Measurements from ENCODE around the gene UGGT2. TPM values are rescaled to one million over a fixed set of nuclear protein-coding genes. Genes with fewer than 3 reads are reported as not detected.

The UGGT2 gene
- total and polyA plus RNA-seq, 2 of the 13 experiments (the other 11 are each of a cell fraction or from before 2014, with no cell fraction given), result 13.2 to 27.1 TPM

DNA sequence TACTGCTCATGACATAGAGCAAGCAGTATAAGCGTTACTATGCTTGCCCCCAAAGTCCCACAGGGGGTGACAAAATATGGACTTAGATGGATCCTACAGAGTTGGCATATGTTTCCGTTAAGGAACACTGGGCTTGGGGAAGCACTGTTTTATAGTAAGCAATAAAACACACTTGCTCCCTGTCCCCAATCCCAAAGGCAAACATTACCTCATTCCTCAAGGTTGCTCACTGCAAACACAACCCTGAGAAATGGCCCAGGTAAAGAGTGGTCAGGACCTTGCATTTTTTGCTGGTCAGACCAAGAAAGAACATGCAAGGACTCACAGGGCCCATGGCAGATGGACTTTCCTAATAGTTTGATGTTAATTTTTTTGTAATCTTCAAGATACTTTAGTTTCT, 32.3 kb downstream of the UGGT2 start (continued):
- TF ChIP-seq, protein P1, sequence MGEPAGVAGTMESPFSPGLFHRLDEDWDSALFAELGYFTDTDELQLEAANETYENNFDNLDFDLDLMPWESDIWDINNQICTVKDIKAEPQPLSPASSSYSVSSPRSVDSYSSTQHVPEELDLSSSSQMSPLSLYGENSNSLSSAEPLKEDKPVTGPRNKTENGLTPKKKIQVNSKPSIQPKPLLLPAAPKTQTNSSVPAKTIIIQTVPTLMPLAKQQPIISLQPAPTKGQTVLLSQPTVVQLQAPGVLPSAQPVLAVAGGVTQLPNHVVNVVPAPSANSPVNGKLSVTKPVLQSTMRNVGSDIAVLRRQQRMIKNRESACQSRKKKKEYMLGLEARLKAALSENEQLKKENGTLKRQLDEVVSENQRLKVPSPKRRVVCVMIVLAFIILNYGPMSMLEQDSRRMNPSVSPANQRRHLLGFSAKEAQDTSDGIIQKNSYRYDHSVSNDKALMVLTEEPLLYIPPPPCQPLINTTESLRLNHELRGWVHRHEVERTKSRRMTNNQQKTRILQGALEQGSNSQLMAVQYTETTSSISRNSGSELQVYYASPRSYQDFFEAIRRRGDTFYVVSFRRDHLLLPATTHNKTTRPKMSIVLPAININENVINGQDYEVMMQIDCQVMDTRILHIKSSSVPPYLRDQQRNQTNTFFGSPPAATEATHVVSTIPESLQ (CRISPR knock-in tag; conservative IDR thresholded peaks at IDR 0.05), result no peak
- TF ChIP-seq, protein P2, sequence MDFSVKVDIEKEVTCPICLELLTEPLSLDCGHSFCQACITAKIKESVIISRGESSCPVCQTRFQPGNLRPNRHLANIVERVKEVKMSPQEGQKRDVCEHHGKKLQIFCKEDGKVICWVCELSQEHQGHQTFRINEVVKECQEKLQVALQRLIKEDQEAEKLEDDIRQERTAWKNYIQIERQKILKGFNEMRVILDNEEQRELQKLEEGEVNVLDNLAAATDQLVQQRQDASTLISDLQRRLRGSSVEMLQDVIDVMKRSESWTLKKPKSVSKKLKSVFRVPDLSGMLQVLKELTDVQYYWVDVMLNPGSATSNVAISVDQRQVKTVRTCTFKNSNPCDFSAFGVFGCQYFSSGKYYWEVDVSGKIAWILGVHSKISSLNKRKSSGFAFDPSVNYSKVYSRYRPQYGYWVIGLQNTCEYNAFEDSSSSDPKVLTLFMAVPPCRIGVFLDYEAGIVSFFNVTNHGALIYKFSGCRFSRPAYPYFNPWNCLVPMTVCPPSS (IDR thresholded peaks at IDR 0.05), result no peak
- TF ChIP-seq ATF7 (IDR thresholded peaks at IDR 0.05) (no peak), ATF7 (CRISPR knock-in tag; IDR thresholded peaks at IDR 0.05) (0 out of 2 replicates have a peak, but pooled peaks have one; percentile 28), ZNF317 (CRISPR knock-in tag; IDR thresholded peaks at IDR 0.05) (no peak), MAFK (conservative IDR thresholded peaks at IDR 0.05 in 1 of 2, IDR thresholded peaks at IDR 0.05 in 1 of 2; ENCODE audit: low read length in 2 of 2) (no peak), ZSCAN20 (CRISPR knock-in tag; IDR thresholded peaks at IDR 0.05; ENCODE audit: borderline replicate concordance) (no peak), ZSCAN9 (CRISPR knock-in tag; IDR thresholded peaks at IDR 0.05; ENCODE audit: borderline replicate concordance) (no peak), FOXA3 (CRISPR knock-in tag; IDR thresholded peaks at IDR 0.05) (peak; percentile 46; the same call in 1 of the 2 replicates), HHEX (CRISPR knock-in tag; IDR thresholded peaks at IDR 0.05) (no peak), ZNF605 (CRISPR knock-in tag; IDR thresholded peaks at IDR 0.05) (no peak), ZNF383 (CRISPR knock-in tag; IDR thresholded peaks at IDR 0.05; ENCODE audit: borderline replicate concordance) (no peak), ZFAT (CRISPR knock-in tag; conservative IDR thresholded peaks at IDR 0.05) (no peak), ZNF10 (CRISPR knock-in tag; IDR thresholded peaks at IDR 0.05; ENCODE audit: borderline replicate concordance, low read depth) (no peak), ZFP41 (CRISPR knock-in tag; IDR thresholded peaks at IDR 0.05; ENCODE audit: borderline replicate concordance) (no peak), MAF1 (CRISPR knock-in tag; IDR thresholded peaks at IDR 0.05; ENCODE audit: borderline replicate concordance) (no peak), IKZF1 (IDR thresholded peaks at IDR 0.05) (no peak), KMT2A (CRISPR knock-in tag; IDR thresholded peaks at IDR 0.05) (no peak), ZNF678 (CRISPR knock-in tag; IDR thresholded peaks at IDR 0.05) (no peak)
- TF ChIP-seq, protein P3, sequence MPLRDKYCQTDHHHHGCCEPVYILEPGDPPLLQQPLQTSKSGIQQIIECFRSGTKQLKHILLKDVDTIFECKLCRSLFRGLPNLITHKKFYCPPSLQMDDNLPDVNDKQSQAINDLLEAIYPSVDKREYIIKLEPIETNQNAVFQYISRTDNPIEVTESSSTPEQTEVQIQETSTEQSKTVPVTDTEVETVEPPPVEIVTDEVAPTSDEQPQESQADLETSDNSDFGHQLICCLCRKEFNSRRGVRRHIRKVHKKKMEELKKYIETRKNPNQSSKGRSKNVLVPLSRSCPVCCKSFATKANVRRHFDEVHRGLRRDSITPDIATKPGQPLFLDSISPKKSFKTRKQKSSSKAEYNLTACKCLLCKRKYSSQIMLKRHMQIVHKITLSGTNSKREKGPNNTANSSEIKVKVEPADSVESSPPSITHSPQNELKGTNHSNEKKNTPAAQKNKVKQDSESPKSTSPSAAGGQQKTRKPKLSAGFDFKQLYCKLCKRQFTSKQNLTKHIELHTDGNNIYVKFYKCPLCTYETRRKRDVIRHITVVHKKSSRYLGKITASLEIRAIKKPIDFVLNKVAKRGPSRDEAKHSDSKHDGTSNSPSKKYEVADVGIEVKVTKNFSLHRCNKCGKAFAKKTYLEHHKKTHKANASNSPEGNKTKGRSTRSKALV (CRISPR knock-in tag; IDR thresholded peaks at IDR 0.05), result no peak
- TF ChIP-seq, protein P4, sequence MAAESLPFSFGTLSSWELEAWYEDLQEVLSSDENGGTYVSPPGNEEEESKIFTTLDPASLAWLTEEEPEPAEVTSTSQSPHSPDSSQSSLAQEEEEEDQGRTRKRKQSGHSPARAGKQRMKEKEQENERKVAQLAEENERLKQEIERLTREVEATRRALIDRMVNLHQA (CRISPR knock-in tag; IDR thresholded peaks at IDR 0.05), result no peak
- TF ChIP-seq, protein P5, sequence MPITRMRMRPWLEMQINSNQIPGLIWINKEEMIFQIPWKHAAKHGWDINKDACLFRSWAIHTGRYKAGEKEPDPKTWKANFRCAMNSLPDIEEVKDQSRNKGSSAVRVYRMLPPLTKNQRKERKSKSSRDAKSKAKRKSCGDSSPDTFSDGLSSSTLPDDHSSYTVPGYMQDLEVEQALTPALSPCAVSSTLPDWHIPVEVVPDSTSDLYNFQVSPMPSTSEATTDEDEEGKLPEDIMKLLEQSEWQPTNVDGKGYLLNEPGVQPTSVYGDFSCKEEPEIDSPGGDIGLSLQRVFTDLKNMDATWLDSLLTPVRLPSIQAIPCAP (CRISPR knock-in tag; IDR thresholded peaks at IDR 0.05; ENCODE audit: low read depth), result no peak
- TF ChIP-seq, protein P6, sequence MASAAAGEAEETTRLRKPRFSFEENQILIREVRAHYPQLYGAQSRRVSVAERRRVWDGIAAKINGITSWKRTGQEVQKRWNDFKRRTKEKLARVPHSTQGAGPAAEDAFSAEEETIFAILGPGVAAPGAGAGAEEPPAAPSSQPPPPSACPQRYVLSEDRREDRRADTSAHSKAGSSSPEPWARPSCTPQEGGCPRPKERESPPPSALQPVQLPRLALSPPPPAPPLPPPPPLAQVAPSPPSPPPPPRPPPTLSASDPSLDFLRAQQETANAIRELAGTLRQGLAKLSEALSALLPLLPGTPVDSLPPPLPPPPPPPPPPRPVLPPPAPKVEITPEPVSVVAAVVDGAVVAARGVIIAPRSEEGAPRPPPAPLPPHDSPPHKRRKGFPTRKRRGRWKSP (CRISPR knock-in tag; IDR thresholded peaks at IDR 0.05), result no peak
- TF ChIP-seq, protein P7, sequence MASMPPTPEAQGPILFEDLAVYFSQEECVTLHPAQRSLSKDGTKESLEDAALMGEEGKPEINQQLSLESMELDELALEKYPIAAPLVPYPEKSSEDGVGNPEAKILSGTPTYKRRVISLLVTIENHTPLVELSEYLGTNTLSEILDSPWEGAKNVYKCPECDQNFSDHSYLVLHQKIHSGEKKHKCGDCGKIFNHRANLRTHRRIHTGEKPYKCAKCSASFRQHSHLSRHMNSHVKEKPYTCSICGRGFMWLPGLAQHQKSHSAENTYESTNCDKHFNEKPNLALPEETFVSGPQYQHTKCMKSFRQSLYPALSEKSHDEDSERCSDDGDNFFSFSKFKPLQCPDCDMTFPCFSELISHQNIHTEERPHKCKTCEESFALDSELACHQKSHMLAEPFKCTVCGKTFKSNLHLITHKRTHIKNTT (CRISPR knock-in tag; IDR thresholded peaks at IDR 0.05), result no peak
